ENCODE data around the gene HDAC4. TPM values are rescaled to one million over a fixed set of nuclear protein-coding genes. Genes with fewer than 3 reads are reported as not detected.
A peak's percentile ranks its signal among the peaks of the same experiment; 100 is the strongest.
"Not testable (repeated sequence)": the region's sequence is repeated elsewhere in the genome, so short reads cannot be mapped to it uniquely, and the experiment has no call there.

The HDAC4 gene
- total RNA-seq, 1 donor from 2014 or later = 20.4 TPM

DNA sequence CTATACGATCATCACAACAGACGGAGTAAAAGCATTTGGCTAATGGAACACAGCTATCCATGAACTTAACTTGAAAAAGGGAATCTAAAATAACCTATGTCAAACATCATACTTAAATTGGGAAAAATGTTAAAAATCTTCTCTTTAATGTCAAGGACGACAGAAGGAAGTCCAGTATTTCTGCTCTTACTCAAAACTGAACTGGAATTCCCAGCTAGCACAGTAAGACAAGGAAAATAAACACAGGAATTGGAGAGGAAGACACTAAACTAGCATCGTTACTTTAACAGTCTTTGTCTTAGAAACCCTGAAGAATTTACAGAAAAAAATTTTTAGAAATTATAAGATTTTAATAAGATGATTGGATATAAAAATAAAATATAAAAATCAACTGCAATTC lies 112.6 kb downstream of the HDAC4 start:
- FAIRE-seq = peak; percentile 43
- DNase-seq (ENCODE audit: low spot score in 2 of 2) = no peak

DNA sequence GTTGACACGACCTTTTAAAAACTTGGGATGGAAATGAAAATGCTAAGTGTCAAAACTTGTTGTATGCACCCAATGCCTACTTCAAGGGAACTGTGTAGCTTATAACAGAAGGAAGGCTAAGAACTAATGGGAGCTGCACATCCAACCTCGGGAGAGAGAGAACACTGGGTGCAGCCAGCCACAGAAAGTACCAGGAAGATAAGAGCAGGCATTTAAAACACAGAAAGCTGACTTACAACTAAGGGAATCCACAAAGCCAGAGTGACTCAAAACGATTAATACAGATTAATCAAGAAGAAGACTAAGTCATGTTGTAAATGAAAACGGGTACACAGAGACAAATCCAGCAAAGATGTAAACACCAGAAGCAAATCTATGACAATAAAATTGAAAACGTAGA lies 113.4 kb downstream of the HDAC4 start:
- FAIRE-seq (no peak), DNase-seq (ENCODE audit: low spot score in 2 of 2) (no peak)

DNA sequence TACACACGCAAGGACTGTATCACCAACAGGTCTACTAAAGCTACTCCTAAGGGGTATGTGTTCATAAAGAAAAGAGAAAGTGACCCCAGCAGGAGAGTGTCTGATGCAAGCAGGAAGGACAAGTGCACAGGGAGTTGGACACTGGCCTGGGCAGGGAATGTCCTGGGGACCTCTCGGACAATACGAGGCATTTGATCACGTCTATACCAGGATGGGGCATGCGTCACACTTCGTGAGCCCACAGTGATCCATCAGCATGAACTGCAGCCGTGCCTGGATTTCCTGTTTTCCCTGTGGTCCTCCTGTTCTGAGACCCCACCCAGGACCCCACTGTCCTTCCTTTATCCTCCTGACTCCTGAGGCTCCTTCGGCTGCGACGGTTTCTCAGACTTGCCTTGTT lies 113.9 kb downstream of the HDAC4 start:
- DNase-seq (ENCODE audit: low spot score in 2 of 2) (no peak), FAIRE-seq (no peak)

DNA sequence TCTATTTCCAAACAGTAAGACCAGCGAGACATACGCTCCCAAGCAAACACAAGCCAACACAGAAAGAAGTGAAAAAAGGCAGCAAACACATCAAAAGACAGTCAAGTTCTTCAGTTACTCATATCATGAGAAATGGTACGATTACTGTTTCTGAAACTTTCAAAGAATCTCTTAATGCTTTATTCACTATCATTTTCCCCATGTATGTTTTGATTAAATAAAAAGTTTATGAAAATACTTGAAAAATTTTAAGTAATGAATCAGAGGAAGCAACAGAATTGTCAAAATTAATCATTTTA lies 114.9 kb downstream of the HDAC4 start:
- FAIRE-seq = no peak
- no peak for DNase-seq (ENCODE audit: low spot score in 2 of 2)

DNA sequence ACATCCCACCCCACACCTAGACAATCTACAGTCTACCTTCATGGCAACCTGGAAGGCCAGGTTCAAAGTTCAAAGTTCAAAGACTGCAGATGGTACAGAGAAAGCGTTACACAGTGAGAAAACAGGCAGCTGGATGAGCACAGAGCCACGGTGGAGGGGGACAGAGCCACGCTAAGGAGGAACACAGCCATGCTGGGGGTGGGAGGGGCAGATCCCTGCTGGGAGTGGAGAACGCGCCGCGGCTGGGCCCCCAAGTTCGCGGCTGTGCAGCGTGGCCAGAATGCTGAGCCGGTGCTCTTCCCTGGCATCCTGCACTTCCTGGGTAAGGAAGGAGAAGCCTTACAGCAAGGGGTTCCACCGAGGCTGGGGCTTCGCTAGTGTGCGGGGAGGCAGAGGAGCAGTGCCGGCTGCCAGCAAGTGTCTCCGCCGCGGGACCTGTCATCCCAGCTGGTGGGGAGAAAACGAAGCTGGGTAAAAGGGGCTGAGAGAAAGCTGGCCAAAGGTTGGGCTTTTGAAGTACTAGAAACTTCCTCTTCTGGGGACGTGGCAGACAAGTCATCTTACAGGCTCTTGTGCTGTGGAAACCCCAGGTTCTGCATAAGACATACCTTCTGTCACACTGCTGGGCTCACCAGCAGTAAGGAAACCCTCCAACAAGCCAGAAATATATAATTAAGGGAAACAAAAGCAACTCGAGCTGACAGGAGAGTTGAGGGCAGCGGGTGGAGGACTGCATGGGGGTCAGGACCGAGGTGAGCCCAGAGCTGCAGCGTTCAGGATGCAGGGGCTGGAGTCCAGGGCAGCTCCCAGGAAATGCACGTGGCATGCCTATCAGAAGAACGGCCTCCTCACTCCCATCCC lies 115.5 kb downstream of the HDAC4 start:
- no peak for FAIRE-seq
- DNase-seq (ENCODE audit: low spot score in 2 of 2) = no peak

DNA sequence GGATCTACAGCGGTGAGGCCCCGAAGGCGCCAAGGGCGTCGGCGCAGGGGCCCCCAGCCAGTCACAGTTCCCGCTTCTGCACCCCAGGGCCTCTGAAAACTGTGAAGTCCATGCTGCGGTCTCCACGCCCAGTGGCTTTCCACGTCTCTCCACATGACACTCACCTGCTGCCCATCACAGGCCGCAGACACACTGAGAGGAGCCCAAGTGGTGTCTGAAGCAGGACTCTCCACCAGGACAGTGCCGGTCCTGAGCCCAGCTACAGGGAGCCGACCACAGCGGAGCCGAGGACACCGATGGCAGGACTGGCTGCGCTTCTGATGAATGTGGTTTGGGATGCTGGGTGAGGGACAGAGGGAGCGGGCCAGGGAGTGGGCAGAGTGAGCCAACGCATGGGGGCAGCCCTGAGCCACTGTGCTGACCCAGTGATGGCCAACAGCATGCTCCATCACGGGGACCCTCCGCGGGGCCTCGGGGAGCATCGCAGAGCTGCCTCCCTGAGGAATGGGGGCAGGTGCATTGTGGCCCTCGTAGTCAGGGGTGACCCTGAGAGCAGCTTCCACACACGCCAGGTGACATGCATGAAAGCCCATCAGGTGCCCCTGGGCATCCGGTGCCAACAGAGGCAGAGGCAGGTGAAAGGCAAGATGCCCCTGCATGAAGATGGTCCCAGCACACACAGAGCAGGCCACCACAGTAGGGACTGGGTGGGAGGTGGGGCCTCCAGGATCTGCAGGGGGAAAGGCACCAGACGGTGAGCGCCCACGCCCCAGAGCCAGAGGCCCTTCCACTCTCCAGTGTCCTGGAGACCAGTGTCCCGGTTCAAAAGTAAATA lies 116.6 kb downstream of the HDAC4 start:
- DNase-seq (ENCODE audit: low spot score in 2 of 2) (no peak), FAIRE-seq (no peak)

DNA sequence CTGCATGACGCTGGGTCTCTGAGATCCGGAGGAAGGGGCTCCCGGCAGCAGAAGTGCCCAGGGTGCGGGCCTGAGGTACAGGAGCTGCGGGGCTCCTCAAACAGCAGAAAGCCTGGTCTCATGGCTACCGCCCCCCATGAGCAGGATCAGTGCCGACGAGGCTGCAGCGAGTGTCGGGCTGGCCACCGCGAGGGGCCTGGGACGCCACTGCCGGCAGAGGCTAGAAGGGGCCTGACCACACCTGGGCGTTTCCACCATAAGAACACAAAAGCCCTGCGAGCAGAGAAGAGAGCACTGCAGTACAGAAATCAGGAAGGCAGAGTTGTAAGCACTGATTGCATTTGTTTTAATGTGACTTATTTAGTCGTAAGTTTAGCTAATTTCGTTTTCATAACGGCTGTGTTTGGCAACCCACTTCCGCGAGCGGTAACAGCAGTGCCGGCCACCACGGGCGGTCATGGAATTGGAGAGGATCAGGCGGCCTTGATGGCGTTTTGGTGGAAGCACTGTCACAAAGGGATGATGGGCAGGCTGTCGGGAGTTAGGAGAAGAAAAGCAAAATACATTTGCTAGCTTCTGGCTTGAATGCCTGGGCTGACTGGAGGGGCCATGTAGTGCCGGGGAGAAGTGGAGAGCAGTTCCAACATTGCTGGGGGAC lies 117.4 kb downstream of the HDAC4 start:
- FAIRE-seq (no peak), DNase-seq (ENCODE audit: low spot score in 2 of 2) (no peak)

DNA sequence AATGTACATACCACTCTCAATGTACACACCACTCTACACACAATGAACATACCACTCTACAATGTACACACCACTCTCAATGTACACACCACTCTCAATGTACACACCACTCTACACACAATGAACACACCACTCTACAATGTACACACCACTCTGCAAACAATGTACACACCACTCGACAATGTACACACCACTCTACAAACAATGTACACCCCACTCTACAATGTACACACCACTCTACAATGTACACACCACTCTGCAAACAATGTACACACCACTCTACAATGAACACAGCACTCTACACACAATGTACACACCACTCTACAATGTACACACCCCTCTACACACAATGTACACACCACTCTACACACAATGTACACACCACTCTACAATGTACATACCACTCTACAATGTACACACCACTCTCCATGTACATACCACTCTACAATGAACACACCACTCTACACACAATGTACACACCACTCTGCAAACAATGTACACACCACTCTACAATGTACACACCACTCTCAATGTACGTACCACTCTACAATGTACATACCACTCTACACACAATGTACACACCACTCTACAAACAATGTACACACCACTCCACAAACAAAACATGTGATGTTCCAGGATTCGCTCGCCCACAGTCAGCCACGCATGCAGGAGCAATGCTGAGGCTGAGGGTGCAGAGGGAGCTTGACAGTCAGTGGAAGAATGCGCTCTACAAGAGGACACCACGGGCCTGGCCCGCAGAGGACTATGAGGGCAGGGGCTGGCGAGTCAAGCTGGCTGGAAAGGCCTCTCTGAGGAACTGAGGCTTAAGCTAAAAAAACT lies 118.2 kb downstream of the HDAC4 start:
- DNase-seq (ENCODE audit: low spot score in 2 of 2) (no peak), FAIRE-seq (no peak)

DNA sequence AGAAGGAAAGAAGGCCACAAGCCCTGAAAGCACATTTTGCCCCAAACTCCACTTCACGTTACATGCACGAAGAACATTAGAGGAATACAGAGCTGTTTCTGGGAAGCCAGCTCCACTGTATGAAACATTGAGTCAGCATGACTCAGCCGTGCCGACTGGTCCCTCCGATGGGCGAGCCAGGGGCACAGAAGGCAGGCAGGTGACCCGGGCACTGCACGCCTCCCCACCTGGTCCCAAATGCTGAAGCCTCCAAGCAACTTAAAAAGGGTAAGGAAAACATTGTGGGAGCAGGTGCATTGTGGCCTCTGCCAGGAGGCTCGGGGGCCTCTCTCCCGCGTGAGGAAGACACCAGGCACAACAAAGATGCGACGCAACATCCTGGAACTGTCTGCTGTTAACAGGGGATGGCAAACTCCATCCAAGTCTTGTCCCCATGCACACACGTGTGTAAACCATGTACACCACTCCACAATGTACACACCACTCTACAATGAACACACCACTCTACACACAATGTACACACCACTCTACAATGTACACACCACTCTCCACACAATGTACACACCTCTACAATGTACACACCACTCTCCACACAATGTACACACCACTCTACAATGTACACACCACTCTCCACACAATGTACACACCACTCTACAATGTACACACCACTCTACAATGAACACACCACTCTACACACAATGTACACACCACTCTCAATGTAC lies 120.4 kb downstream of the HDAC4 start:
- not testable (repeated sequence) for FAIRE-seq
- DNase-seq (ENCODE audit: low spot score in 2 of 2) = peak in 1 of 2 donors; percentile 59

DNA sequence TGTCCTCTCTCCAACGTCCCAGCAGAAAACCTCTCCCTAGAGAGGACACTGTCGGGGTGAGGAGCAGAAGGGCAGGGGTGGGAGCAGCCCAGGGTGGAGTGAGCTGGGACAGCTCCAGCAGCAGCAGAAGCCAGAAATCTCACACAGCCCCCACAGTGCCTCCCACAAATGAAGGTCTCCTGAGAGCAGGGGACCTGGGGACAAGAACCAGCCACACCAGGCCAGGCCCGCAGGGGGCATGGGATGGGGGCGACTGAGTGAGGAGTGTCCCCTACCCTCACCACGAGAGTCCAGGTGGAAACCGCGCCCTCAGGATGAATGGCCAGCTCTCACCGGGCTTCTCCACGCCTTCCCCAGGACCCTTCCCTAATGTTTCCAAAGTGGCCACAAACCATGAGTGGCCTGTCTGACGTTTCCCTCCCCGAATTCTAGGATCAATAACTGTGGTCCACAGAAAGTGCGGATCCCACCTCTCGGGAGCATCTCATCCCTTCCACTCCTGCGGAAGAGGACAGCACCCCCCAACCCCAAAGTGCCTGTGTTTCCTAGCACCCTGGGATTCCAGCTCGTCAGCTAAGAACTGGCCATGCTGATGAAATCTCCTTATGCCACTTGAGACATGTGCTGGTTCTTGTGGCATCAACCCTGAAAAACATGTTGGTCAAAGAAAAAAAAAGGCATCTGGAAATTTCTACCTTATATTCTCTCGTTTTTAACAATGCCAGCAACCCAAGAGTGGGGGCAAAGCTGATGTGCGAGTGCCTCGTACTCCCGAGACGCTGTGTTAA lies 121.1 kb downstream of the HDAC4 start:
- no peak for DNase-seq (ENCODE audit: low spot score in 2 of 2)
- no peak for FAIRE-seq

DNA sequence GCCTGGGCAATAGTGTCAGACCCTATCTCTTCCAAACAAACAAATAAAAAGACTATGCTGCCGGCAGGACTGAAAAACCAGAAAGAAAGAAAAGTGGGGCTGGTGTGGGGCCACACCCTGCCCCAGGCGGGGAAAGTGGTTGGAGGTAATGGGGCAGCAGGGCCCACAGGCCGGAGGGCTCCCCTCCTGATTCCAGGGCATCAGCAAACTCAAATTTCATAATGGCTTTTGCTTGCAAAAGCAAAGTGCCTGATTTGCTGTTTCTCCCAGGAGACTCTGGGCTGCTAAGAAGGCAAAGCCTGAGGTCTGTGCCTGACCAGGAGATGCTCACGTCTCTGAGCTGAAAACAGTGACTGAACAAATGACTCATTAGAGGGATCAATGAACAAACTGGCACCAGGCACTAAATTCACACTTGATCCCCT lies 121.9 kb downstream of the HDAC4 start:
- no peak for DNase-seq (ENCODE audit: low spot score in 2 of 2)

DNA sequence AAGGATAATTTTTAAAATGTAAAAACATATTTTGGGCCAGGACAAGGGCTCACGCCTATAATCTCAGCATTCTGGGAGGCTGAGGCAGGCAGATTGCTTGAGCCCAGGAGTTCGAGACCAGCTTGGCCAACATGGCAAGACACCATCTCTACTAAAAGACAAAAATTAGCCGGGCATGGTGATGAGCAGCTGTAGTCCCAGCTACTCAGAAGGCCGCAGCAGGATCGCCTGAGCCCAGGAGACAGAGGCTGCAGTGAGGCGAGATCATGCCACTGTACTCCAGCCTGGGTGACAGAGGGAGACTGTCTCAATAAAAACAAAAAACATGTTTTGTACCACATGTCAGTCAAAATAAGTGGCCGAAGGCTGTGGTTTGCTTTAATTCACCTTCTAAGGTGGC lies 122.5 kb downstream of the HDAC4 start:
- FAIRE-seq (no peak), DNase-seq (ENCODE audit: low spot score in 2 of 2) (no peak)

More for the DNA sequence above, 121.9 kb downstream of the HDAC4 start:
- FAIRE-seq = no peak

DNA sequence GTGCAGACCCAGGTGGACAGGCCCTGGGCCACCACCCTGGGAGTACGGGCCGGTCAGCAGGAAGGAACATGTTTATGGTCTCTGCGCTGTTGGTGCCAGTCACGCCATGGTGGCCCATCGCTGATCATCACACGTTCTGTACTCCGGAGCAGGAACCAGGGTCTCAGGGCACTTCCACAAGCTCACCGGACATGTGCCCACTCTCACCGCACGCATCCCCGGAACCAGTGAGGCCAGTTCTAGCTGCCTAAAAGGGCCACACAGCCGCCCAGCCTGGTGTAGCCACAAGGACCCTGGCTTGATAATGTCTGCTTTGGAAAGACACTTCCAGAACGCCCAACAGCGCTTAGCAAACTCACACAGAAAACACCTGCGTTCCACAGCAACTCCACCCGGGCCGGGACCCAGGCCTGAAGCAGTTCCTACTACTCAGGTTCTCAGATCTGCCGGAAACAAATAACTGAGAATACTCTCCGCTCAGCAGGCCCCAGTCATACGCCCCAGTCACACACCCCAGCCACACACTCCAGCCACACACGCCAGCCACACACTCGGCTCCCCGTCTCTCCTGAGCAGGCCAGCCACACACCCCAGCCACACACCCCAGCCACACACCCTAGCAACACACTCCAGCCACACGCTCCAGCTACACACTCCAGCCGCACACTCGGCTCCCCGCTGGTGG lies 123.3 kb downstream of the HDAC4 start:
- no peak for FAIRE-seq
- no peak for DNase-seq (ENCODE audit: low spot score in 2 of 2)

DNA sequence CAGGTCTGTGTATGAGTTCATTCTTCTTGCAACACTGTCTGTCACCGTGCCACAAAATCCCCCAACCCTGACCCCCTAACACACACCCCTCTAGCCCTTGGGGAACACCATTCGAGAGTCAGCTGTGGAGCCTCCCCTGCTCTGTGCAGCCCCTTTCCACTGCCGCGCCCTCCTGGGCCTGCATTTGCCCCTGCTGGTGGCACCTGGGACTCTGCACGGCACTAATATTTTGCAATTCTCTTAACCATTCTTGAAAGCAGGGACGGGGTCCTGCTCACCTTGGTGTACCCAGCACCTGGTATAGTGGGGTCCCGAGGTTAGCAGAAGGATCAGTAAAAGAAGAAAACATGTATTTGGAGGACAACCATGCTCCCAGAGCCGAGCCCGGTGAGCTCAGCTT lies 124.0 kb downstream of the HDAC4 start:
- no peak for DNase-seq (ENCODE audit: low spot score in 2 of 2)
- FAIRE-seq = no peak

DNA sequence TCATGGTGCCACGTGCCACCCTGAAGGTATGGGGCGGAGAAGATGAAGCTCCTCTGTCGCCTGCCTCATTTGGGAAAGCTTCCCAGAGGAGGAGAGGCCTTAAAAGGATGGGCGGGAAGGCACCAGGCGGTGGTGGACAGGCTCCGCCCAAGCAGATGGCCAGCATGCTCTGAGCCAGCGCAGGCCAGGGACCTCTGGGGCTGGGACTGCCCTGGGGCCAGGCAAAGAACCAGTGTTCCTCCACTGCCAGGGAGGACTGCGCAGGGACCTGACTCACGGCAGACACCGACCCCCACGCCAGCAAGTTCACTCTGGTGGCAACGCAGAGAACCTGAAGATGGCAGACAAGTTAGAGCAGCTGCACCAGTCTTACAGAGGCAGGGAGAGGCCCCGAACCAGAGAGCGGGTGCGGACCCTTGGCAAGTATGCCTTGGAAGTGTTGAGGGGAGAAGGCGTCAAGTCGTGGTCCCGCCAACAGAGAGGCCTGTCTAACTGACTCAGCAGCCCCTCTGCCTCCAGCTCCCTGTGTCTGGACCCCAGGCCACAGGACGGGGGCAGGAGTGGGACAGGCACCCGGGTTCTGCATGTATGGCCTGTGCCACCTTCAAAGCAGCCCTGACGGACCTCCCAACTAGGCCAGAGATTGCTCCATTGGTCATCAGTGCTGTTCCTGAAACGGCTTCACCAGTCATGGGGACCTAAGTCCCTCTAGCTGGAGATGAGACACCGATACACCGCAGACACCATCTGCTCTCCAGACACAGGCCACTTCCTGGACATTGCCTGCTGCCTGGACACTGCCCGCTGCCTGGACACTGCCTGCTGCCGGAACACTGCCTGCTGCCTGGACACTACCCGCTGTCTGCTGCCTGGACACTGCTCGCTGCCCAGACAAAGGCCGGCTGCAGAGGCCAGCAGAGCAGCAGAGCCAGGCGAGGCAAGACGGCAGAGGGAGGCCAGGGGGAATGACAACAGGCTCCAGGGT lies 124.7 kb downstream of the HDAC4 start:
- DNase-seq (ENCODE audit: low spot score in 2 of 2) (peak in 1 of 2 donors; percentile 64), FAIRE-seq (no peak)

DNA sequence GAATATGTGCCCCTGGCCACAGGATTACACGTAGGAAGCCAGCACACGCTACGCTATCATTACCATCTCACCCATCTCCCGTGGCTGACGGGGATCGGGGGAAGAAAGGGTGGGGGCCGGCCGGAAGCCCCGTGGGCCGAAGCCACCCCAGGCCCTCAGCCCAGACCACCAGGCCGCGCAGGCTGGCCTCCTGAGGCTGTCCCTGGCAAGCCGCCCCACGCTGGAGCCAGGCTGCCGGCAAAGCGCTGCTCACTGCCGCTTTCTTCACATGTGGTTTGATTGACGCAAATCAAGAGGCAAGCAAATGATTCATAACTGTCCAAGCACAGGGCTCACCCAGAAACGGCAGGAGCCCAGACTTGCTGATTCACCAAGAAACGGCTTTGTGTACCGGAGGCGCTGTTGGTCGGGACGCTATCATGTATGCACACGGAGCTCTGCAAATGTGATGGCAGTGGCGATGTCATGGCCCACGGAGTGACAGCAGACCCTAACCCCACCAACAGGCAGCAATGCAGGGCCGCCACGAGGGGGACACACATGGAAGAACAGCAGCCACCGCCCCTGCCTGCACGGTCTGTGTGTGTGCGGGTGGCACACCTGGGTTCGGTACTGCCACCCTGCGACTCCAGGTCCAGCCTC lies 125.7 kb downstream of the HDAC4 start:
- FAIRE-seq = no peak
- peak; percentile 59 to 72 for DNase-seq (ENCODE audit: low spot score in 2 of 2)
